Adrenal gland (tissue), 12 donors: ENCODE data around the gene STT3B. TPM values are rescaled to one million over a fixed set of nuclear protein-coding genes. Genes with fewer than 3 reads are reported as not detected.

Experiments used
- DNase-seq, 7 donors: peaks; one replicate each; pipeline ENCODE4 v3.0.0-alpha.2; 2019 to 2020
- H3K27ac ChIP-seq, 5 donors: fragments of 200-600 bp; sonication (generic) in 4 of 5; 1 replicate in 3 of 5; 2 replicates in 2 of 5; pipeline versions ENCODE4 v1.5.1 to v1.8.0; 2016 to 2020; ENCODE audit warnings: mild to moderate bottlenecking in 1 of 5
- H3K27me3 ChIP-seq: fragments of 200-600 bp; 2 replicates; pipeline ENCODE4 v1.8.0; 2021
- H3K36me3 ChIP-seq, 2 donors: fragments of 200-600 bp; replicated peaks in 1 of 2; 1 replicate in 1 of 2; 2 replicates in 1 of 2; pipeline versions ENCODE4 v1.5.1 to v1.8.0; 2018 to 2022
- H3K4me1 ChIP-seq, 2 donors: fragments of 200-600 bp; replicated peaks in 1 of 2; 1 replicate in 1 of 2; 2 replicates in 1 of 2; pipeline versions ENCODE4 v1.5.1 to v1.8.0; 2018 to 2021
- H3K4me3 ChIP-seq, 4 donors: fragments of 200-600 bp; sonication (generic) in 3 of 4; one replicate each; pipeline ENCODE4 v1.5.1; 2016 to 2018
- H3K9me3 ChIP-seq, 3 donors: fragments of 200-600 bp; sonication (generic) in 1 of 3; replicated peaks in 1 of 3; 1 replicate in 2 of 3; 2 replicates in 1 of 3; pipeline versions ENCODE4 v1.5.1 to v1.8.0; 2016 to 2021
- CTCF ChIP-seq, 6 experiments: fragments of 450-650 bp in 4 of 6; fragments of 200-600 bp in 2 of 6; sonication (generic) in 1 of 6; IDR thresholded peaks; 1 replicate in 5 of 6; 2 replicates in 1 of 6; pipeline versions ENCODE4 v1.5.1 to v1.8.0; 2016 to 2021; ENCODE audit warnings: antibody characterized with exemption in 6 of 6, mild to moderate bottlenecking in 2 of 6, moderate library complexity in 1 of 6
- POLR2A ChIP-seq, 2 donors: fragments of 450-650 bp; IDR thresholded peaks; one replicate each; pipeline ENCODE4 v1.6.1; 2017; ENCODE audit warnings: antibody characterized with exemption in 2 of 2, mild to moderate bottlenecking in 2 of 2, moderate library complexity in 1 of 2
- WGBS, 4 donors: extraction: QIAGEN DNeasy Blood & Tissue Kit in 2 of 4; methylation state at CpG; one replicate each; pipeline versions ENCODE4 v1.1.5 to v1.1.7; 2013 to 2017; 5-methylcytosine and 5-hydroxymethylcytosine counted together
- intact Hi-C, 2 donors: fragments of 100-400 bp; cut with DNase I; formaldehyde crosslinking; loops; one replicate each; pipeline versions ENCODE4 v1.14.1 to v1.15.0; 2022 to 2023
- polyA plus RNA-seq, 3 donors: library from polyadenylated mRNA; stranded (reverse); fragments of 200-250 nt in 2 of 3; fragments of 350-450 nt in 1 of 3; fragmentation: Illumina TruSeq in 1 of 3; extraction: RNeasy Lipid Tissue Mini Kit (QIAGEN cat#74804) in 1 of 3; gene quantifications; one replicate each; pipeline ENCODE4 v1.2.3, GENCODE V29; 2013 to 2014
- total RNA-seq, 9 donors: library from RNA; depleted of rRNA in 4 of 9; stranded (reverse); fragments of >200 nt in 4 of 9; fragments of 120-200 nt in 1 of 9; fragmentation: NEBNext Ultra II Directional in 1 of 9; extraction: Animal tissue kit (Norgen Biotek cat#: 25700) in 1 of 9; gene quantifications; one replicate each; pipeline versions ENCODE4 v1.1.0 to v1.2.4, GENCODE V29; 2013 to 2023
- donor health status: healthy with polysubstance abuse.
- donor health status: Bipolar disorder and iron deficiency.
- donor health status: DM: yes; HTN: yes; CAD: no.
- donor health status: DM: no; HTN: no; CAD: no.
- donor health status: DM: no; HTN: no; CAD: no.
- donor health status: DM: yes; HTN: yes; CAD: no.

Gene STT3B
- total and polyA plus RNA-seq, 12 donors: 38.0 to 141 (median 104) TPM

DNA sequence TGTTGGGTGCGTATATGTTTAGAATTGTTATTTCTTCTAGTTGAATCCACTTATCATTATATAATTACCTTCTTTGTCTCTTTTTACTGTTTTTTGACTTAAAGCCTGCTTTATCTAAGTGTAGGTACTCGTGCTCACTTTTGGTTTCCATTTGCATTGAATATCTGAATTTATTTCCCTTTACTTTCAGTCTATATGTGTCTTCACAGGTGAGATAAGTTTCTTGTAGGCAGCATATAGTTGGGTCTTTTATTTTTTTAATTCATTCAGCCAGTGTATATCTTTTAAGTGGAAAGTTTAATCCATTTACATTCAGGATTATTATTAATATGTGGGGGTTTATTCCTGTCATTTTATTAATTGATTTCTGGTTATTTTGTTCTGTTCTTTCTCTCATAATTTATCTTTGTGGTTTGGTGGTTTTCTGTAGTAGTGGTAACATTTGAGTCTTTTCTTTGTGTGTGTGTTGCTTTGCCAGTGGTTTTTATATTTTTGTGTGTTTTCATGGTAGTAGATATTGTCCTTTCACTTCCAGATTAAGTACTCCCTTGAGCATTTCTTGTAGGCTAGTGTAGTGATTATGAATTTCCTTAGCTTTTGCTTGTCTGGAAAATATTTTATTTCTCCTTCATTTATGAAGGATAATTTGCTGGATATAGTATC, 27.3 kb downstream of the STT3B start:
- H3K27me3 ChIP-seq: no peaks in the 10 kb centered on the region
- H3K4me3 ChIP-seq: no peak overlapping the region
- no peak for TF ChIP-seq POLR2A (IDR thresholded peaks at IDR 0.05)
- TF ChIP-seq CTCF (IDR thresholded peaks at IDR 0.05): no peak
- WGBS, 4 donors: 90 to 98% (median 95%) methylated on average over 2 of the region's 2 CpGs
- no peak for DNase-seq
- no peaks in the 10 kb centered on the region for H3K36me3 ChIP-seq
- intact Hi-C loops: no loop called here
- H3K27ac ChIP-seq: no peak overlapping the region
- H3K4me1 ChIP-seq: peaks cover 5 to 10% of the 10 kb centered on the region in 2 donors
- H3K9me3 ChIP-seq: peaks cover 0 to 13% (median 7%) of the 10 kb centered on the region in 3 donors

DNA sequence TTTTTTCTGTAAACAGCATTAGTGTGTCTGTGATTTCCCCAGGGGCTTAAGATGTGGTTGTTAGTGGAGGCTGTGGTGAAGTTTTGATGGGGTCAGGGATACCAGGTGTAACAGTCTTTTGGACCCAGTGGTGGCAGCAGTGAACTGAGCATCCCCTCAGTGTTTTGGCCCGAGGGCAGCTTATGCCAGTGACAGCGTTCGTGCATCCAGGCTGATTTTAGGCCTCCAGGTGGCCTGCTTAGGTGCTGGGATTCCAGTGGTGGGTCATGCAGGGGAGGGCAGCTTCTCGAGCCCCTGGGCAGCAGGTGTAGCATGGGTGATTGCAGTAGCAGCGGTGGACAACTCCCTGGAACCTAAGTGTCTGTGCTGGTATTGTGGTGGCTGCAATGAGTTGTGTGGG, 29.2 kb downstream of the STT3B start:
- no peak overlapping the region for H3K27ac ChIP-seq
- H3K27me3 ChIP-seq: no peaks in the 10 kb centered on the region
- TF ChIP-seq CTCF (IDR thresholded peaks at IDR 0.05): no peak
- TF ChIP-seq POLR2A (IDR thresholded peaks at IDR 0.05): no peak
- no peak overlapping the region for H3K4me3 ChIP-seq
- H3K36me3 ChIP-seq: no peaks in the 10 kb centered on the region
- H3K9me3 ChIP-seq: peaks cover 0 to 13% (median 7%) of the 10 kb centered on the region in 3 donors
- 82 to 88% (median 85%) methylated on average over 4 to 5 of the region's 5 CpGs; no CpG with 5 or more reads in 1 of the 4 donors for WGBS, 4 donors
- DNase-seq: no peak
- intact Hi-C loops: no loop called here
- H3K4me1 ChIP-seq: peaks cover 0 to 11% of the 10 kb centered on the region in 2 donors

DNA sequence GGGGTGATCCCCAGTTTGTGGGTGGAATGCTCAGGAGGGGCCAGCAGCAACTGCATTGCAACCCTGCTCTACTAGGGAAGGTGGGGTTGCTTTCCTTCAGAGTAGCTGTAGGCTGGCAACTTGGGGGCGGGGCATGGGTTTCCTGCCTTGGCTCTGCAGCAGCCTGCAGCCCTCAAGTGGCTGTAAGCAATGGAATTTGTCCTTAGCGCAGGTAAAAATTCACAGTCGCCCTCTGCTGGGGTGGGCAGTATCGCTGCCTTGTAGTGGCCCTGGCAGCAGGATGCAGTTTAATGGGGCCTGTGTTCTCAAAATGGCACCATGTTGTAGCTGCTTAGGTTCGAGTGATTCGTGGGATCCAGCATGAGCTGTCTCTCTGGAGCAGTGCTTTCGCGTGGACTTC, 29.8 kb downstream of the STT3B start:
- WGBS, 4 donors: 92 to 97% (median 93%) methylated on average over 6 to 8 of the region's 8 CpGs
- peaks cover 0 to 13% (median 7%) of the 10 kb centered on the region in 3 donors for H3K9me3 ChIP-seq
- H3K27me3 ChIP-seq: no peaks in the 10 kb centered on the region
- no peak overlapping the region for H3K27ac ChIP-seq
- intact Hi-C loops: no loop called here
- DNase-seq: no peak
- H3K4me3 ChIP-seq: no peak overlapping the region
- peaks cover 0 to 11% of the 10 kb centered on the region in 2 donors for H3K4me1 ChIP-seq
- no peak for TF ChIP-seq POLR2A (IDR thresholded peaks at IDR 0.05)
- no peak for TF ChIP-seq CTCF (IDR thresholded peaks at IDR 0.05)
- H3K36me3 ChIP-seq: no peaks in the 10 kb centered on the region

DNA sequence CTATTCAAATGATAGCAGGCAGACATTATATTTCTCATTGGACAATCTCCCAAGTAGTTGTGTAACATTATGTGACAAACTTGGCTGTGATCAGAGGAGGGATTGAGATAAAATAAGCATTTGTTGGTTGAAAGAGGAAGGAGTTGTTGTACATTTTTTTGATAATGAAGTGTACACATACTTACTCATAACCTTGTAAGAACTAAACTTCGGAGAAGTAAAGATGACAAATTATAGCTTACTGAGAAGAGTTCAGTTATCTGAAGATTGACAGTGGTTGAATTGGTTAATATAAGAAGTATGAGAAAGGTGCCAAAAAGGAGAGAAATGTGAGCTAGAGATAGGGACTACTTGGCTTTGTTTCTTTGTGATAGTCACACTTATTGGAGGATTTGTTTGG, 32.6 kb downstream of the STT3B start:
- no peak overlapping the region for H3K27ac ChIP-seq
- H3K4me3 ChIP-seq: no peak overlapping the region
- DNase-seq: no peak
- peaks cover 0 to 7% (median 4%) of the 10 kb centered on the region in 3 donors for H3K9me3 ChIP-seq
- TF ChIP-seq POLR2A (IDR thresholded peaks at IDR 0.05) (no peak), CTCF (IDR thresholded peaks at IDR 0.05) (no peak)
- intact Hi-C loops: no loop called here
- 16 to 32% (median 27%) methylated on average over 1 of the region's 1 CpG for WGBS, 4 donors
- no peaks in the 10 kb centered on the region for H3K36me3 ChIP-seq
- peaks cover 0 to 22% of the 10 kb centered on the region in 2 donors for H3K4me1 ChIP-seq
- H3K27me3 ChIP-seq: no peaks in the 10 kb centered on the region
